GM19099 (cell line): ENCODE results near the gene MED13L.

Experiments used
- POLR2A ChIP-seq: IDR thresholded peaks from 3 replicates; pipeline ENCODE4 v1.6.1; 2011; ENCODE audit warnings: low read depth; ENCODE audit not compliant: insufficient read length; ENCODE audit errors: extremely low read depth

Gene MED13L

DNA sequence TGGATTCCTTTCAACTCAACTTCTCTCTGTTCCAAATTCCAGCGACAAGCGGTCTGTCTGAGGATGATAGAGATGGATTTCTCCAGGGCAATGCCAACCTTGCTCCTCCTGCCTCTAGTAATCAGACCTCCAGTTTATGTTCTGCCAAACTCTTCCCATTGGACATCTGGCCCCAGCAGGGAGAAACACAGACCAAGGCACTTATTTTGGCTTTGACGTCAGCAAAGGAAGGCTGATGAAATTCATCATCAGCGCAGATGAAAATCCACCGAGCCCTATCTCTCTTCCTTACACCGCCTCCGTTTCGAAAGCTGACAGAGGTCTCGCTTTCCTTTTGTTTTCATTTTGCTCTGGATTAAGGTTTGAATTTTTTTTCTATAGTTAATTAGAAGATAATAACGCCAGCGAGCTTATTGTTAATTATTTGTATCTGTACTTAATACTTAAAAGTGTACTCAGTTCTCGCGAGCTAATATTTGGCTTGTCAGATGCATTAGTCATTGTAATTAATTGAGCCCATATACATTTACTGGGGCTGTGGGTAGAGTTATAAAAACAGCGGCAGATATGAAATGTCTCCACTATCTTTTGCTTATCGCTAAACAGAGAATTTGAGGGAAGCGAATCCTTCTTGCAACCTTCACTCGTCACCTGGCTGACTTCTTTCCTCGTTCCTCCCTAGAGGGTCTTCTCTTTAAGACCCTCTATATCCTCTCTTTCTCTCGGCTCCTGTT, 35.9 kb upstream of the MED13L start:
- TF ChIP-seq POLR2A, result no peak

DNA sequence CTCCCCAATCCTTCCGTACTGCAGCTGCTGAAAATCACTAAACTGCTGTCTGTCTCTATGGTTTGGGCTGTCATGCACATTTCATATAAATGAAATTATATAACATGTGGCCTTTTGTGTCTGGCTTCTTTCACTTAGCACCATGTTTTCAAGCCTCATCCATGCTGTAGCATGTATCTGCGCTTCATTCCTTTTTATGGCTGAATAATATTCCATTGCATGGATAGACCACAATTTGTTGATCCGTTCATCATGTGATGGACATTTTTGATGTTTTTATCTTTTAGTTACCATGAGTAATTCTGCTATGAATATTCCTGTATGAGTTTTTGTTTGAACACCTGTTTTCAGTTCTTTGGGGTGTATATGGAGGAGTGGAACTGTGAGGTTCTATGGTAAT, 32.6 kb upstream of the MED13L start:
- TF ChIP-seq POLR2A, result no peak

DNA sequence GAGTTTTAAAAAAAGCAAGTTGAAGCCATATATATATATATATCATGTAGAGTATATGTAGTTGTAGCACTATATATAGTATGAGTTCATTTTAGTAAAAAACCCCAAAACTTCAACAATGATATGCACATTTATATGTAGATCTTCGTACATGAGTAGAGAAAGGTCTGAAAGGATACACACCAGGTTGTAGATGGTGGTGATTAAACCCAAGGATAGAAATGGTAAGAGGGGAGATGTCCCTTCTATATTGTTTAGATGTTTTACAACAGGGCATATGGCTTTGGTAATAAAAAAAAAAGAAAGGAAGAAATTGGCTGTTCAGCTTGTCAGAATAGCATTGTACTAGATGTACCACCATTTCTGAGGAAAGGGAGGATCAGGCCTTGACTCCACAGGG, 31.9 kb upstream of the MED13L start:
- TF ChIP-seq POLR2A, result no peak

DNA sequence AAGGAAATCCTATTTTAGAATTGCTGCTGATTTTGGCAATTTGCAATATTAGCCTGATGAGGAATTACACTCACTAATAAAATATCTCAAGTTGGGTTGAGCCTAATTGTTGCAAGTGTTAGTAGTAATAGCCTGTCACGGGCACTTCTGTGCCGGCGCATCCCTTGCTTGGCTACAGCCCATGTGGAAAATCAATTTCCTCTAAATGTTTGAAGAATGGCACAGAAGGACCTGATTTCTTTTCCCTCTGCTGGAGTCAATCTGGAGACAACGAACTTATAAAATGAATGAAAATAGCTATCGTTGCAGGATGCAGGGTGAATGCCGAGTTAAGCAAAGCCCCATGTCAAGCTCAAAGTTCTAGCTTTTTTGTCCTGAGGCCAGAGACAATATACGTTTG, 31.2 kb upstream of the MED13L start:
- TF ChIP-seq POLR2A, result no peak

- TF ChIP-seq POLR2A, result no peak
These were observed 29.5 kb upstream of the MED13L start for GRCh38 chr12:116306968-116307367.

DNA sequence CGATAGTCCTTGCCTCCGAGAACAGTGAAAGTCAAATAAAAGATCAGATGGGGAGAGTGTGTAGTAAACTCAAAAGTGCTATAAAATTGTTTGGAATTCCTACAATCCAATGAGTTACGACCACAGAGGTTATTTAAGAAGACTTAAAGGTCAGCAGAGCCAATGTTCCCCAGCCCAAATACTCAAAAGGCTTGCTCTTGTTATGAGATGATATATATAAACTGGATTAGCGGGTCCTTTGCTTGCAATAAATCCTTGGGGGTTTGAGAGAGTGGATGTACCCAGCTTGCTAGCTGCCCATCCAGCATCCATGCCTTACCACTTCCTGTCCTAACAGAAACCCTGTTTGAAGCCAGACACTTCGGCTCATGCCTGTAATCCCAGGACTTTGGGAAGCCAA, 29.0 kb upstream of the MED13L start:
- TF ChIP-seq POLR2A, result no peak

DNA sequence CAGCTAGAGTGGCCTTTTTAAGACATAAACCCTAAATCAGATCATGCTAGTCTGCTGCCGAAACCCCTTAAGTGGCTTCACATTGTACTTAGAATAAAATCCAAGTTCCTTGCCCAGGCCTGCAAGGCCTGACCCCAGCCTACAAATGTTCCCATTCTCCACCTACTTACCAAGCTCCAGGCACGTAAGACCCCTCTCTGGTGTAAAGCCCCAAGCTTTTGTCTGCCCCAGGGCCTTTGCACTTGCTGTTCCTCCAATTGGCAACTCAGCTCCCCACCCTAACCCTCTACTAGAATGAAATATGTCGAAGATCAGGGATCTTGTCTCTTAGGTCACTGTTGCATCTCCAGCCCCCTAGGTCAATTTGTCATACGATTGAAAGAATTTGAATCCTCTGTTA, 27.1 kb upstream of the MED13L start:
- no peak for TF ChIP-seq POLR2A

DNA sequence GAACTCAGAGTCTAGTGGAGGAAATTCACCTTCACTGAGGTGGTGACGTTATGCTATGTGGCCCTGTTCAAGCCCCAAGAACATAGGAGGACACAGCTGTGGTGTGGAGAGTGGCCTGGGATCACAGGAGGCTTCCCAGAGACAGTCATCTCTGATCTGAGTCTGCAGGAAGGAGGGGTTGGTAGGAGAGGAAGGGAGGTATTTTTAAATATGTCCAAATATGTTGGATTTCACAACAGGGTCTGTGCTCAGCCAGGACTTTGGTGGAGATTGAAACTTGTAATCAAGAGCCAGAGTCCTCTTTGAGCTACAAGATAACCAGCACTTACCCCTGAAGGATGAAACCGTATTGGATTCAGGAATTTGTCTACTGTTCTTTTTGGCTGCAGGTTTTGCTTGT, 26.4 kb upstream of the MED13L start:
- TF ChIP-seq POLR2A, result no peak

DNA sequence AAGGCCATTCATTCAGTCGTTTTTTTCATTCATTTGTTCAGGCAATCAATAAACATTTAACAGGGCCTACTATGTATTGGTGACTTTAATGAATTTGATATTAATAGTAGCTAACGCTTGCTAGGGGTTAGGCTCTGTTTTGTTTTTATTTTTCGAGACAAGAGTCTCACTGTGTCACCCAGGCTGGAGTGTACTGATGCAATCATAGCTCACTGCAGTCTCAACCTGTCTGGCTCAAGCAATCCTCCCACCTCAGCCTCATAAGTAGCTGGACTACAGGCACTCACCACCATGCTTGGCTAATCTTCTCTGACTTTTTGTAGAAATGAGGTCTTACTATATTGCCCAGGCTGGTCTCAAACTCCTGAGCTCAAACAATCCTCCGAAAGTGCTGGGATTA, 25.6 kb upstream of the MED13L start:
- TF ChIP-seq POLR2A, result no peak

DNA sequence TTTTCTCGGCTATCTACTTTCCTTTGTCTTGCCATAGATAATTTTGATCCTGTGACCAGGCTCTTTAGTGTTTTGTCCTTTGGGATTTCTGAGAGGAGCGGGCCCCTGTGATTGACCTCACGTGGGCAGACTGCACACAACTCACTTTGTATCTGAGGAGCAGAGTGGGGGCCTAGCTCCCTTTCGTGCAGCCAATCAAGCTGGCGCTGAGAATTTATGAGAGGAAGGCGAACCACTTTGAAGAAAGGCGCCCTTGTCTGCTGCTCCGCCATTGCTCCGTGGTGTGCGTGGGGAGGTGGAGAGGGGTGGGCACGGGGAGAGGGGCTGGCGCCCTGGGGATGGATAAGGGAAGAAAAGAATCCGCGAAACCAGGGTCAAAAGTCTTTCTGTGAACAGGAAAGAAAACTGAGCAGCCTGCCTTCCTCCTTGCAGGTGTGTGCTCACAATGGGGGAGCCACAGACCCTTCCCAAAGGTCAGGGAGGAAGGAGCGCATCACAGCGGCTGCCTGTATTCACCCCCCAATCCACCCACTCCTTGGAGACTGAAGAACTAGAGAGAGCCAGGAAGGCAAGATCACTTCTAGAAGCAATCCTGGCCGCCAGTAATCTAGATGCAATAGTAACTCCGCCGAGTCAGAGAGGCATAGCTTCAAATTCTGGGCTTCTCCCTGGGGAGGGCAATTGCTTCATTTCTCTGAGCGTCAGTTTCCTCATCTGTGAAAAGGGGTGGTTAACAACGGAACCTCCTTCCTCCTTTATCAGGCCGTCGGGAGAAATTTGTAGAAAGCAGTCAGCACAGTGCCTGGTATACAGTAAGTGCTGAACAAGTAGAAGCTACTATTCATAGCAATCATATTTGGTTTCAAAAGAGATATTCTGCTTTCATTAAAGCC, 24.9 kb upstream of the MED13L start:
- no peak for TF ChIP-seq POLR2A

DNA sequence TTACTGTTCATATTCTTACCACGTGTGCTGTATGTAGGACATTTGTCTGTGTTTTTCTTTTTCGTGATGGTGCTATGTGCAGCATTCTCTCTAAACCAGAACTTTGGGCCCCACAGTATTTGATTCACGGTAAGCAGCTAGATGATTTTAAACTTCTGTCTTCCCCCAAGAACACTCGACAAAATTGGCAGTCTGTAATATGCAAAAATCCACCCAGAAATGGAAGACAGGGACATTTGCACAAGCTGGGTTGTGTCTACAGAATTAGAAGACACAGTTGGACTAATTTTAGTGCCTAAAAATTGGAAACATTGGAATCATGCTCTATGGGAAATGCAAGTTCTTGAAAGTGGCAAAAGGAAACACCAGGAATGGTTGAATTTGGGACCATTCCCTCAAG, 24.1 kb upstream of the MED13L start:
- TF ChIP-seq POLR2A, result no peak

GRCh38 chr12:116299665-116300328, 22.3 kb upstream of the MED13L start:
- no peak for TF ChIP-seq POLR2A

GRCh38 chr12:116299064-116299463, 21.6 kb upstream of the MED13L start:
- no peak for TF ChIP-seq POLR2A

DNA sequence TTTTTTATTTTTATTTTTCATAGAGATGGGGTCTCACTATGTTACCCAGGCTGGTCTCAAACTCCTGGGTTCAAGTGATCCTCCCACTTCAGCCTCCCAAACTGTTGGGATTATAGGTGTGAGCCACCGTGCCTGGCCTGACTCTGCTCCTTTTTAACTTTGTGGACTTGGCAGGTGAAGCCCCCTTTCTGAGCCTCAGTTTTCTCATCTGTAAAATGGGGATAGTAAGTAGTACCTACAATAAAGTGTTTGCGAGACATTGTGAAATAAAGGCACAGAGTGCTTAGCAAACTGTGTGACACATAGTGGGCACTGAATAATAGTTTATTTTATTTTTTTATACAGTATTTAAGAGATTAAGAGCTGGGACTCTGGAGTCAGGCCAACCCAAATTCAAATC, 21.1 kb upstream of the MED13L start:
- no peak for TF ChIP-seq POLR2A

DNA sequence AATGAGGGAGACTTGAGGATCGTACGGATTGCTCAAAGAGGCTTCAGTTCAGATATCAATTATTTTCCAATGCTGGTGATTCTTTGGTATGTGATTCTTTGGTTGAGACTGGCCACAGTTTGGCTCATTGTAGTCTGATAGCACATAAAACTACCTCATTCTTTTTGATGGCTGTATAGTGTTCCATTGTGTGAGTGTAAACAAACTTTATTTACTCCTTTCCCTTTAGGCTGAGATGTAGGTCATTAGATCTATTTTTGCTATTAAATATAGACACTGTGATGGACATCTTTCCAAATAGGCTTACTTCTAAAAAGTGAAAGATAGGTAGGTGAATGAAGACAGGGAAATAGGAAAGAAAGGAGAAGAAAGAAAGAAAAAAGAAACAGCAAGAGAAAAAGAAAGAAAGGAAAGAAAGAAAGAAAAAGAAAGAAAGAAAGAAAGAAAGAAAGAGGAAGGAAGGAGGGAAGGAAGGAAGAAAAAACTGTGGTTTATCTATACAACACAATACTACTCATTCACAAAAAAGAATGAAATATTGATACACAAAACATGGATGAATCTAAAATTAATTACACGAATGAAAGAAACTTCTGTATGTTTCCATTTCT, 19.8 kb upstream of the MED13L start:
- TF ChIP-seq POLR2A, result no peak
